Measurements from ENCODE around the gene MACROH2A2.
"Not testable (repeated sequence)": the region's sequence is repeated elsewhere in the genome, so short reads cannot be mapped to it uniquely, and the experiment has no call there.

The MACROH2A2 gene

DNA sequence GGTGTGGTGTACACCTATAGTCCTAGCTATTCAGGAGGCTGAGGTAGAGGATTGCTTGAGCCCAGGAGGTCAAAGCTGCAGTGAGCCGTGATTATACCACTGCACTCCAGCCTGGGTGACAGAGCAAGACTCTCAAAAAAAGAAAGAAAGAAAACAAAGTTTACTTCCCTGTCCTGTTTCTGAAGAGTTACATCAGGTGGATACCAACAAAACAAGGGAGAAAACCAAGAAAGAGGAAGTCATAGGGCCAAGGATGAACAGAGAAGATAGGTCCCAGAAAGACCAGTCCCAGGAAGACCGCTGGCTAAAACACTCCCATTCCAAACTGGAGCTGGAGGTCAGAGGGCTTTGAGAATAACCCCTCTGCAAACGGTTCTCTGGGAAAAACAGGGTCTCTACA, 13.5 kb downstream of the MACROH2A2 start:
- FAIRE-seq, result no peak

DNA sequence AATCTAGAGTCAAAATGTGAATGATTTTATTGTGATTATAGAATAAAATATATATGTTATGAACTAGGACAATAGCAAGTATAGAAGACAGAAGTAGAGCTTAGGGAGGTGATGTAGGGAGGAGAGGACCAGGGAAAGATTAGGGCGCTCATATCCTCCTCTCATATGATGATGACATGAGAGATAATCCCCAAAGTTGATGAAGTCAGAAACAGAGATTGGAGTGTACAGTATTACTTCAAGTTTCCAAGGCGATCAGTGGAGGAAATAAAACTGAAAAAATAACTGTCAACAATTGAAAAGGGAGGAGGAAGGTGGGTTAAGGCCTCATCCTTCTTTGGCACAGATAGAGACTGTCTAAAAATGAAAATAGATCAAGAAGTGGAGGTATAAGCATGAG, 14.9 kb downstream of the MACROH2A2 start:
- DNase-seq (ENCODE audit: insufficient read length, low spot score), result no peak
- no peak for FAIRE-seq

More for the DNA sequence above, 13.5 kb downstream of the MACROH2A2 start:
- DNase-seq (ENCODE audit: insufficient read length, low spot score), result no peak

DNA sequence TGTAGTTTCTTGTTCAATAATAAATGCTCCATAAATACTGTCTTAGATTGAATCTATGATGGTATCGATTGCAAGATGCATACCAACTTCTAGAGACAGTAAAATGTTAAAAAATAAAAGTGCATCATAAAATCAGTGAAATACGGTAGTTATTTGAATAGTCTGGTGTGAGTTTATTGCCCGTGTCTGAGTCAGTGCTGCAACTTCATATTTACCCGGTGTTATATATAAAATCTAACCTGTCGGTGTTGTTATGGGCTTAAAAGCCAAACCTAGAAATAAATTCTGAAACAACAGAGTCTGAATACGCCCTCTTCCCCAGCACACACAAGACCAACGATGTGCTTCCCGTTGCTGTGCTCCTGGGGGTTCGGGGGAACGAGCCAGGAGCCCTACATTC, 16.3 kb downstream of the MACROH2A2 start:
- no peak for FAIRE-seq

DNA sequence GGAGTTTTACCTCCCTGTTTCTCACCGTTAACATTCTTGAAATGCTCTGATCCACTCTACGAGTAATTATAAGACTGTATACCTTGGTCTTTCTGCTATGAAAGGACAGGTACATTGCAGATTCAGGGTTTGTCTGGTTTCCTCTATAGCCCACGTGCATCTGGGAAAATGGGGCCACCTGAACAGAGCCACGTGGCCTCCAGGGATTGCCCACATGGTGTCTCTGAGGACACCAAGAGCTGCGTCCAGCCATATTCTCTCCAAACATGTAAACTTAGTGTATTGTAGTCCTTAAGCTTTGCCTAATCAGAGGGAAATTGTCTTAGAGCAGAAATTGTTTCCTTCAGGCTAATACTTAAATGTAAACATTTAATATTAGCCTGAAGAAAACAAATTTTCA, 16.7 kb downstream of the MACROH2A2 start:
- FAIRE-seq, result no peak
- DNase-seq (ENCODE audit: insufficient read length, low spot score), result no peak

More for the DNA sequence above, 16.3 kb downstream of the MACROH2A2 start:
- no peak for DNase-seq (ENCODE audit: insufficient read length, low spot score)

DNA sequence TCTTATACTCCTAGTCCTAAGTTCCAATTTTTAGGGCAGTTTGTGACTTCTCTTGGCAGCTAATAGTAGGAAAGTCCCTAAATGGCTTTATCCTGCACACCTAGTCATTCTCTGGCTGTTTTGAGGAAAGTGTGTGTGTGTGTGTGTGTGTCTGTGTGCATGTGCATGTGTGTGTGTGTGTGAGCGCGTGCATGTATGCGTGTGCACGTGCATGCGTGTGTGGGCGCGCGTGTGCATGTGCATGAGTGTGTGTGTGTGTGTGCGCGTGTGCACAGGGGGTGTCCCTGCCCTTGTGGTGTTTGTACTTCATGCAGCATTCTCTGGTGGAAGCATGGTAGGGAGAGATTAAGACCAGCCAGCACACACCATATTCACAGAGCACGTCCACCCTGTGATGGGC, 18.2 kb downstream of the MACROH2A2 start:
- DNase-seq (ENCODE audit: insufficient read length, low spot score) (no peak), FAIRE-seq (no peak)

DNA sequence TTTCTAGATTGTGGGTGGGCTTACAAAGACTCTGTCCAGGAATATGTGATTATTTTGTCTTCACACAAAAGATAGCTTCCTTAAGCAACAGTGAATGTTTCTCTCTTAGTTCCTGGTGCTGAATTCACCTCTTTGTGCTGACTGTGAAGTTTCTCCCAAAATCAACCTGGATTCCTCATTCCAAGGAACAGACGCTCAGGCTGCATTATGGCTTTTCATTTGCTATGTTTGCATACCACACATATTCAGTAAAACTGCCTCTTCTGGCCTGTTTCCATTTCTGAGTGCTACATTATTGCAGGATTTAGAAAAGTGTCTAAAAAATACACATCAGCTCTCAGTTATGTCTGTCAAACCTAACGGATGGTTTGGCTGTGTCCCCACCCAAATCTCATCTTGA, 21.5 kb downstream of the MACROH2A2 start:
- no peak for DNase-seq (ENCODE audit: insufficient read length, low spot score)
- FAIRE-seq, result no peak

DNA sequence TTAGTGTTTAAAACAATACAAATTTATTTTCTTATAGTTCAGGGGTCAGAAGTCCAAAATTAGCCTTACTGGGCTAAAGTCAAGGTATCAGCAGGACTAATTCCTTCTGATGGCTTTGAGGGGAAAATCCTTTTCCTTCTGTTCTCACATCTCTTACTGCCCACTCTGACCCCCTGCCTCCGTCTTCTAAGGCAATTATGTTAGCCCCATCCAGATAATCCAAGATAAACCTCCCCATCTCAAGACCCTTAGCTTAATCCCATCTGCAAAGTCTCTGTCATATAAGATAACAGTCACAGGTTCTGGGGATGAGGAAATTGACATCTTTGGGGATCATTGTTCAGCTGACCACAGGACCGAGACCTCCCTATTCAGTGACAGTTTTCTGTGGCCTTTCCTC, 22.3 kb downstream of the MACROH2A2 start:
- no peak for FAIRE-seq

DNA sequence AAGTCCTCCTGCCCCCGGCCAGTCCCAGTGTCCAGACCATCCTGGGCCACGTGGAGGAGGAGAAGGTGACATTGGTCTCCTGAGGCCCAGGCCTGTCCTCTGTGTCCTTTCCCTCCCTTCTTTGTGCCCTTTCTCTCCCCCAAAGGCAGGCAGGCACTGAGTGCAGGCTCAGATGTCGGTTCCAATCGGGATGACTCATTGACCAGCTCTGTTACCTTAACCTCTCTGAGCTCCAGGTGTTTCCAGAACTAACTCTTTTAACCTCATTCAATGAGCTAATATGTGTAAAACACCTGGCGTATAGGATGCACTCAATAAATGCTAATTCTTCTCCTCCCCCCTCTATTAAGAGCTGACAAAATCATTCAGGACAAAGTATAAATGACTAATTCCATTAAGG, 25.7 kb downstream of the MACROH2A2 start:
- FAIRE-seq (no peak), DNase-seq (ENCODE audit: insufficient read length, low spot score) (no peak)

More for the DNA sequence above, 22.3 kb downstream of the MACROH2A2 start:
- DNase-seq (ENCODE audit: insufficient read length, low spot score), result no peak

DNA sequence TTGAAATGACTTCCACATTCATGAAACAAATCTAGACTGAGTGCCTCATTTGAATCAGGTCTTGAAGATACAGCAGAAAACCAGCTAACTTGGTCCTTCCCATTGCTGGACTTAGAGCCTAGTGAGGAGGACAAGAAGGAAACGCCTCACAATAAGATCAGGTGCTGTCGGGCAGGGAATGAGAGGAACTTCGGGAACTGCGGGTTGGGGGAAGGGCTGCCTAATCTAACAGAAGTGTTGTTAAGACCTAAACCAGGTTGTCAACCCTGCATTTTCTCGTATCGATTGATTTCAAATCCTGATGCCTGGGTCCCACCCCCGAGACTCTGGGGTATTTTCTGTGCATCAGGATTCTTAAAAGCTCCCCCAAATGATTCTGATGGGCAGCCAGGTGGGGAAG, 26.3 kb downstream of the MACROH2A2 start:
- FAIRE-seq, result no peak
- no peak for DNase-seq (ENCODE audit: insufficient read length, low spot score)

DNA sequence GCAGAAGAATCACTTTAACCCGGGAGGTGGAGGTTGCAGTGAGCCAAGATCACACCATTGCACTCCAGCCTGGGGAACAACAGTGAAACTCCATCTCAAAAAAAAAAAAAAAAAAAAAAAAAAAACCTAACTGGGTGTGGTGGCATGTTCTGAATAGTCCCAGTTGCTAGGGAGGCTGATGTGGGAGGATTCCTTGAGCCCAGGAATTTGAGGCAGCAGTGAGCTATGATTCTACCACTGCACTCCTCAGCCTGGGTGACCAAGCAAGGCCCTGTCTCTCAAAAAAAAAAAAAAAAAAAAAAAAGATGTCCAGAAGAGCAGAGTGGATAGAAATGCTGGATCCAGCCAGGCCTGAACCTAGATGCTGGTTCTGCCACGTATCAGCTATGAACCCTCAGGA, 28.1 kb downstream of the MACROH2A2 start:
- not testable (repeated sequence) for DNase-seq (ENCODE audit: insufficient read length, low spot score); FAIRE-seq

DNA sequence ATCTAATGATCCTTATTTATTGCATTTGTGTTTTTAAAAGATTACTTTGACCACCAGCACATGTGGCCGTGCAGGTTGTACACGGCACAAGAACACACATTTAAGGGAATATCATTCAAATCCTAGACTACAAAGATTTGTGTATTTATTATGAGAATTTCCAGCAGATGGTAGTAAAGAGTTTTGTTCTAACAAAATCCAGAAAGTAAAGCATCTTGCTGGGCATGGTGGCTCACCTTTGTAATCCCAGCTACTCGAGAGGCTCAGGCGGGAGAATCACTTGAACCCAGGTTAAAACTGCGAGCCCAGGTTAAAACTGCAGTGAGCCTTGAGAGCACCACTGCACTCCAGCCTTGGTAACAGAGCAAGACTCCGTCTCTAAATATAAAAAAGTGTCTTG, 31.5 kb downstream of the MACROH2A2 start:
- DNase-seq (ENCODE audit: insufficient read length, low spot score), result no peak
- FAIRE-seq, result no peak

DNA sequence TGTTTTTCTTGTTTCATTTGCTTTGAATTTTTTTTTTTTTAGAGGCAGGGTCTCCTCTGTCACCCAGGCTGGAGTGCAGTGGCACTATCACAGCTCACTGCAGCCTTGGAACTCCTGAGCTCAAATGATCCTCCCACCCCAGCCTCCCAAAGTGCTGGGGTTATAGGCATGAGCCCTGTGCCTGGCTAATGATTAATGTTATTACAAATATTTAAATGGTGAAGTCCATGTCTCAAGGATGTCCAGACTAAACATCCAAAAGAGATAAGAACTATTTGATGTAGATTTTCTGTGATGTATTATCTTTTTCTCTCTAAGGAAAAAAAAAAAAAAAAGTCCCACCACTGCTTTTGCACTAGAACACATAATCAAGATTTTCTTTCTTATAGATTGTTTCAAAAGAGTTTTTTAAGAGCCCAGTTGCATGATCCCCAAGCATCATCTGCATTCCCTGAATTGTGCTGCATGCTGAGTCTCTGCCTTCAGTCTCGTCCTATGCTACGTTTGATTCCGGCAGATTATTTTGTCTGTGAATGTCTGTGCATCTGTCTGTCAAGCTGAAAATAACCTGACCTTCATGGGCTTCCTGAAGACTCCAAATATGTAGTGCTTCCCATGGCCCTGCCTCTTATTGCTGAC, 33.4 kb downstream of the MACROH2A2 start:
- DNase-seq (ENCODE audit: insufficient read length, low spot score) (no peak), FAIRE-seq (no peak)

DNA sequence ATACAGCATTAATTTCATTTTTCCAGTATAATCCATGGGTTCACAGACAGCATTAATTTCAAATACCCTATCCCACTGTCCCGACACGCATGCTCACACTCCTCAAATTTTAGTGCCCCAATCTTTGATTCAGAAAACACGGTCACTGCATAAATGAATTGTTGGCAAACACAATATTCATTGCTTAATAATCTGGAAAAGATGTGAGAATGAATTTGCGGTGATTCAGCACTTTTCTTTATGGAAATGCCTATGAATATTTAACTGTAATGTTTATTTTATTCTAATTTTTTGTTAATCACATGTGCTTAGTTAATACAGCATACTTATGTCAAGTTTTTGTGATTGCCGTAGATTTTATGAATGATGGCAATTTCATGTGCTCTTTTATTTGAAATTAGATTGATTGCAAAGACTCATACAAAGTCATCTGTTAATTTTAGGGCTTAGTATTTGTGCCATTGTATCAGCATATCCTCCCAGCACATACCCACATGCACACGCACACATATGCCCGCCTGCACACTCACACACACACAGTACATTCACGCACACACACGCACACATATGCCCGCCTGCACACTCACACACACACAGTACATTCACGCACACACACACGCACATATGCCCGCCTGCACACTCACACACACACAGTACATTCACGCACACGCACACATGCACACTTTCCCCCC, 35.1 kb downstream of the MACROH2A2 start:
- DNase-seq (ENCODE audit: insufficient read length, low spot score), result no peak
- FAIRE-seq, result no peak

DNA sequence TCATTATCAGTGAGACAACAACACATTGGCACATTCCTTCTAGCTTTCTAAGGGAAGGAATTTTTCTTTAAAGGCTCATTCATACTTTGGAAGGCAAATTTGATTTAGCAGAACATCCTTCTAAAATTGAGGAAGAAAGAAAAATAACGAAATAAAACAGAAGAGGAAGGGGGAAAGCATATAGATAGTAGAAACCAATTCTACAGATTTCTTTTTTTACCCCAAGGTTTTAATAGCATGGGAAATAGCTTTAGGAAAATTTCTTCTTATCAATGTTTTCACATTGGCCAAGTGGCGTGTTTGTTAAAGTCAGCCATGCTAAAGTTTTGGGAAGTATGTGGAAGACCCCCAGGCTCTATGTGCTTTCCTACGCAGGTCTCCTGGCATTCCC, 35.7 kb downstream of the MACROH2A2 start:
- DNase-seq (ENCODE audit: insufficient read length, low spot score) (no peak), FAIRE-seq (no peak)

DNA sequence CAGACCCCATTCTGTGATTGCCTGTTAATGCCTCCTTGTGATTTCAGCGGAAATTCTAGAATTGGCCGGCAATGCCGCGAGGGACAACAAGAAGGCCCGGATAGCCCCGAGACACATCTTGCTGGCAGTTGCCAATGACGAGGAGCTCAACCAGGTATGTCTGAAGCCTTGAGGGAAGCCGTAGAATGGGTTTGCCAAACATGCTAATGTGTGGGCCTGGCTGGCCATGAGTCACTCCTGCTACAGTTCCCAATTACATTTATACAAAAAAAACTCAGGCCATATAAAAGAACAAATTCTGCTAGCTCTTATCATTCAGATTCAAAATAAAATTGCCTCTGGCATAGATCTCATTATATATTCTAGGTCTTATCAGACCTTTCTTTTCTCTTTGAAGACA, 37.4 kb downstream of the MACROH2A2 start:
- FAIRE-seq (no peak), DNase-seq (ENCODE audit: insufficient read length, low spot score) (no peak)

DNA sequence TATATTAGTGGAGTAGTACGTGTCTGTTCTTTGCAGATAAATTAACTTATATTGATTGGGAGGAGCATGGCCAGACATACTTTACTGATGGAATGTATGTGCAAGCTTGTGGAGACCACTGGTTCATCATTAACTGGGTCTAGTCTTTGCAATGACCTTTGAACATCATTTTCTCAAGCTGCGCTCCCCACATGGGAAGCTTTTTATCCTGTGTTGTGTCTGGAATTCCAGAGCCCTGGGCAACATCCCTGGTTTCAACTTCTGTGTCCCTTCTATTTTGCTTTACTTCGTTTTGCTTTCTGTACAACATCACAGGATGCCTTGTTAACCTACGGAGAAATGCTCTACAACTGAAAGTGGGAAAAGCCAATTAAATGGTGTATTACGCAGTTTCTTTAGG, 38.3 kb downstream of the MACROH2A2 start:
- no peak for FAIRE-seq

DNA sequence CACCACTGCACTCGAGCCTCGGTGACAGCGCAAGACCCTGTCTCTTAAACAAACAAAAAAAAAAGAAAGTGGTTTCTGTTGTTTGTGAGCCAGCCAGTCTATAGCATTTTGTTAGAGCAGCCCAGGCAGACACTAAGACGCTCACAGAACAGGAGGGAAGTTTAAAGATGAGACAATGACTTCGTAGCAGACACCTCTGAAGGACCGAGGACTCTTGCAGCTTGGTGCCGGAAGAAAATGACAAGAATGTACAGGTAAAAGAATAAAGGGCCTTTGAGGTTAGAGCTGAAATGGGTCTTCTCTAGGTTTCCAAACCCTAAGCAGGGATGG, 39.7 kb downstream of the MACROH2A2 start:
- DNase-seq (ENCODE audit: insufficient read length, low spot score) (no peak), FAIRE-seq (no peak)

More for the DNA sequence above, 38.3 kb downstream of the MACROH2A2 start:
- no peak for DNase-seq (ENCODE audit: insufficient read length, low spot score)

DNA sequence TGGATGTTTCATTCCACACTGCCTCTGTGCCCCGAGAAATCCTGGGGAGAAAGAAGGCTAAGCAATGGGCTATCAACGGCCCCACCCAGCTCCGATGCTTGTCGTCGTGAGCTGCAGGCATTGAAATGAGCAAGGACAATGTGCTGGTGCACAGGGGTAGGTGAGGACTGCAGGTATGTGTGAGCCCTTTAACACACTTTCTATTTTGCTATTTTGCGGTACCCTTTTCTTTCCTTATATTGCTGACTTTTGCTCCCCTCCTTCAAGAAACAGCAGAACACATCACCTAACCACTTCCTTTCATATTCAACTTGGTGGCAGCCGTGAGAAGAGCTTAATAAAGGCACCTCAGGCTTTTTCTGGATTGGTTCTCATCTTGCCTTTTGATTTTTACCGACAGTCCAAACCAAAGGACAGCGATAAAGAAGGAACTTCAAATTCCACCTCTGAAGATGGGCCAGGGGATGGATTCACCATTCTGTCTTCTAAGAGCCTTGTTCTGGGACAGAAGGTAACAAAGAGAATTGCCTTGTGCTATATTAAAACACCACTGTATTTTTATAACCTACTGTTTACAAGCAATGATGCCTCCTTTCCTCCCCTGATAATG, 40.8 kb downstream of the MACROH2A2 start:
- FAIRE-seq (no peak), DNase-seq (ENCODE audit: insufficient read length, low spot score) (no peak)

DNA sequence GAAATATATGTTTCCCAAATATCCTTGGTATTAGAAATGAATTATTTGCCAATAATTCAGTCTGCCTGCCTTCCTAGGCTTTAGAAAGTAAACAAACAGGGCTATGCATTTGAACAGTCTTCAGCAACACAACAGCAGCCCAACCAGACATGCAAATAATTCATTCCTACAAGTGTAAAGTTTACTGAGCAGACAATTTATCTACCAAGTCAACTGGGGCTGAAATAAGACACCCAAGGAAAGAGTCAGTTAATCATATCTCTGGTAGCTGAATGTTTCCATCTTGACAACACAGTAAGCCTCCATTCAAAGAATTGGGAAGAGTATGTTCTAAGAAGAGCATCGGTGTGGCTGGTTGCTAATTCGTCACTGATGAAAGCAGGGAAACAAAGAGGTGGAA, 41.6 kb downstream of the MACROH2A2 start:
- DNase-seq (ENCODE audit: insufficient read length, low spot score) (no peak), FAIRE-seq (no peak)

DNA sequence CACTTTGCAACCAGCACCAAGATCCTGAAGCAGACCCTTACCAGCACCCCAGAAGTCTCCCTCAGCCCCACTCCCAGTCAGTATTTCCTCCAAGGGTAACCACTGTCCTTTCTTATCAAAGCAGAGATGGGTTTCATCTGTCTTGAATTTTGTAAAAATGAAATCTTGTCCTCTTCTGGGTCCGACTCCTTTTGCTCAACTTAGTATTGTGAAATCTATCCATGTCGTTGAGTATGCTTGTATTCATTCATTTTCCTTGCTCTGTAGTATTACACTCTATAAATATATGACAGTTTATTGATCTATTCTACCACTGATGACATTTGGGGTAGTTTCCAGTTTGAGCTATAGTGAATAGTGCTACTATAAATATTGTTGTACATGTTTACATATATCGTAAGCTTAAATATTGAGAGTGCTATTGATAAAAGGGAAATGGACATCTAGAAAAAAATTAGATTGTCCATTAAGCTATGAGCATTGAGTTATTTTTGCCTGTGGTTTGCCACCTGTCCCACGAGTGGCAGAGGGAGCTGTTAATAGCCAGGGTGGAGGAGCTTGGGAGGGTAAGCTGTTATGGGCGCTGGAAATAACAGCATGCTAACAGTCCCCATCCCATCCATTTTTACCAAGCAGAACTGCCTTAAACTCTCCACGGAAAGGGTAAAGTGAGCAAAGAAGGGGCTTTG, 43.5 kb downstream of the MACROH2A2 start:
- FAIRE-seq (no peak), DNase-seq (ENCODE audit: insufficient read length, low spot score) (no peak)

DNA sequence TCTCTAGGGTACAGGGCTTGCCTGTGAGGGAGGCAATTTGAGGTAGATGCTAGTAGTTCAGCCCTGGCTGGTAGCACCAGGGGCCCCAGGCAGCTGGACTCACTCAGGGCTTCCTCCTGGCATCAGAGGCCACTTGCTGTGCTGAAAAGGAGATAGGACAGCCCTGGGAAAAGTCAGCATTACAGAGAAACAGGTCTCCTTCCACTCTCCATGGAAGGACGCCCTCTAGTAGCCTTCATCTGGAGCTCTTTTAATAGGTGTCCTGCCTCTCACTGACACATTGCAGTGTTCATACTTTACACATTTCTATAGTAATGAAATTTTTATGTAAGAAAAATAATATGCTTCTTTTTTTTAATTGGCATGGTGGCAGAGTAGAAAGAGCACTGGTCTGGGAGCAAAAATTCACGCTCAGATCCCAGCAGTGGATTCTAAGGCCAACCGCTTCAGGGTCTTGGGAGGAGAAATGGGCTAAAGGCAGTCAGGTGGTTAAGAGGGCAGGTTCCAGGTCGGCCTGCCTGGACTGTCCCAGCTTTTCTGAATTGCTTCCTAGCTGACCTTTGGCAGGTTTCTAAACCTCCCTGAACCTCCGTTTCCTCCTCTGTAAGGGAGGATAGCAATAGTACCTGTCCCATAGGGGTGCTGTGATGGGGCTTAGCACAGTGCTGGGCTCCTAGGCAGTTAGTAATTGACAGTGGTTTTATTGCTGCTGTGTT, 44.2 kb downstream of the MACROH2A2 start:
- FAIRE-seq (no peak), DNase-seq (ENCODE audit: insufficient read length, low spot score) (no peak)

All from GM19239 (cell line).